Activated CD8-positive, alpha-beta memory T cell treated with anti-CD3 and anti-CD28 coated beads, Interleukin-2, amount 50 U/mL, for 1 hour (primary cell): ENCODE measurements around the gene RBM20.

ENCODE experiments used
- DNase-seq: peaks from one replicate; pipeline ENCODE4 v3.0.0-alpha.2; 2020; ENCODE audit errors: extremely low read depth

The RBM20 gene

DNA sequence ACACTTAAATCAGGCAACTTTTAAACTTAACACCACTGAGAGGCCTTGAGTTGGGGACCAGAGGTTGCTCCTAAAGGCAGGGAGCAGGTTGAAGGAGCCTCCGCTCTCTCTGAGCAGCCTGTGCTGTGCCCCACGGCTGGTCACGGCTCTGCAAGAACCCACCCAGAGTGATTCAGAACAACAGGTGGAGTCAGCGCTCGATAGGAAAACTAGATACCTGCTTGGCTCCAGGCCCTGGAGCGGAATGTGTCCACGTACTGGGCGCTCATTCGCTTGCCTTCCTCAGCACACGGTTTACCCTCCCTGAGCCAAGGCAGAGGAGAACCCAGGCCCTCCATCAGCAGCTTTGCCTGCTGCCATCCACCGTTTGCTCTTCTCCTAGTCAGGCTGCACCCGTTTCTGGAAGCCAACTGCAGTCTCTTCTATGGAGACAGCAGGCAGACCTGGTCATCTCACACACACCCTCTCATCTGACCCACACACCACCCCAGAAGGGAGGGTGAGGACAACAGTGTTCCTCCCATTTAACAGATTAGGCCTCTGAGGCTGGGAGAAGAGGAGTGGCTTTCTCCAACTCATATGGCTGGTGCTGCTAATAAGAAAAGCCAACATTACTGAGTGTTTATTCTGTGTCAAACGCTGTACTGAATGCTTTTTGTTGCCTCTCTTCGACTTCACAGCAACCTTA is 189.9 kb downstream of the RBM20 start:
- no peak for DNase-seq

- DNase-seq: no peak
These were observed 190.6 kb downstream of the RBM20 start for GRCh38 chr10:110834629-110835301.

DNA sequence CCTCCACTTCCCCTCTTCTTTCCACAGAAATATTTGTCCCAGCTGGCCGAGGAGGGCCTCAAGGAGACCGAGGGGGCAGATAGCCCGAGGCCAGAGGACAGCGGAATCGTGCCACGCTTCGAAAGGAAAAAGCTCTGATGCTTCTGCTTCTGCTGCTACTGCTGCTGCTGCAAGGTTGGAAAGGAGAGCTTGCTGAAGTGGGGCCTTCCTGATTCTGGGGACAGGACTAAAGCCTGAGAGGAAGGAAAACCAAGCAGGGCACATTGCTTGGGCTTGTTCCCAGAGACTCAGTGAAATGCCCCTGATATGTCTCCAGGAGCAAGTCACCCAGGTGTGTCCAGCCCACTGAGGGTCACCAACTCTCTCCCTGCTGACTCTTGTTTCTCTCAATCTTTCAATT is 191.7 kb downstream of the RBM20 start:
- DNase-seq: no peak

DNA sequence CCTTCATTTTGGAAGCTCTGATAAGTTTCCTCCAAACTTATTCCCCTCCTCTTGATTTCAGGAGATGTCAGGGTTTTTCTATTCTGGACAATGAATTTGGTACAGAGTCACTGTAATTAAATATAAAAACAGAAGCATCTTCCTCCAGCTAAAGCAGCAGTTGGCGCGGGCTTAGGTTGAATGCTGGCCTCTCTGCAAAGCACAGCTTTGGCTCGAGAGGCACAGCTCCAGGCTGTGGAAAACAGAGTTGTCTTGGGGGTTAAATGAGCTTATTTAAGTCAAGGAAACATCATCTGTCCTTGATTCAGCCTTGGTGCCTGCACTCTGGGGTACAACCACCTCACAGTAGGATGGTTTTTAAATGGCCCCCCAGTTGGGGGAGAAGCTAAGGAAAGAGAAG is 192.6 kb downstream of the RBM20 start:
- DNase-seq: no peak

GRCh38 chr10:110837418-110838171 is 193.5 kb downstream of the RBM20 start:
- no peak for DNase-seq

GRCh38 chr10:110840225-110840922 is 196.2 kb downstream of the RBM20 start:
- no peak for DNase-seq

GRCh38 chr10:110840923-110841428 is 196.8 kb downstream of the RBM20 start:
- no peak for DNase-seq

DNA sequence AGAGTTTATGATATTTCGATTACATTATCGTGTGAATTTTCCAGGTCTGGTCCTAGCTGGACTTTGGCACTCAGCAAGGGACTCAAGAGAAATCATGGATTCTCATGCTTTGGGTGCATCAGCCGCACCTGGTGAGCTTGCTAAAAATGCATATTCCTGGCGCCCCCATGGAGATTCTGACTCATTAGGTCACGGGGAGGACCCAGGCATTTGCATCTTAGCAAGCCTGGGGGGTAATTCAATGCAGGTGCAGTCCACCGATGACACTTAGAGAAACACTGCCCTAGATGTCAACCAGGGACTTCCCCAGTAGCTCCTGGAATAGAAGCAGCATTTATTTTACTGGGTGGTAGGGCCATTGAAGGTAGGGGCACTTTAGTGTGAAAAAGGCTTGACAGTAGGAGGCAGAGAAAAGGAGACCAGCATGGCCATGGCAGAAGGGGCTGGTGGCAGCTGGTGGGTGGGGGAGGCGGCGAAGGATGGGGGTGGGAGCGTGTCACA is 197.7 kb downstream of the RBM20 start:
- DNase-seq: no peak

GRCh38 chr10:110842326-110842904 is 198.3 kb downstream of the RBM20 start:
- DNase-seq: no peak

- peak; percentile 22 for DNase-seq
These were observed 198.9 kb downstream of the RBM20 start for GRCh38 chr10:110843031-110843430.

DNA sequence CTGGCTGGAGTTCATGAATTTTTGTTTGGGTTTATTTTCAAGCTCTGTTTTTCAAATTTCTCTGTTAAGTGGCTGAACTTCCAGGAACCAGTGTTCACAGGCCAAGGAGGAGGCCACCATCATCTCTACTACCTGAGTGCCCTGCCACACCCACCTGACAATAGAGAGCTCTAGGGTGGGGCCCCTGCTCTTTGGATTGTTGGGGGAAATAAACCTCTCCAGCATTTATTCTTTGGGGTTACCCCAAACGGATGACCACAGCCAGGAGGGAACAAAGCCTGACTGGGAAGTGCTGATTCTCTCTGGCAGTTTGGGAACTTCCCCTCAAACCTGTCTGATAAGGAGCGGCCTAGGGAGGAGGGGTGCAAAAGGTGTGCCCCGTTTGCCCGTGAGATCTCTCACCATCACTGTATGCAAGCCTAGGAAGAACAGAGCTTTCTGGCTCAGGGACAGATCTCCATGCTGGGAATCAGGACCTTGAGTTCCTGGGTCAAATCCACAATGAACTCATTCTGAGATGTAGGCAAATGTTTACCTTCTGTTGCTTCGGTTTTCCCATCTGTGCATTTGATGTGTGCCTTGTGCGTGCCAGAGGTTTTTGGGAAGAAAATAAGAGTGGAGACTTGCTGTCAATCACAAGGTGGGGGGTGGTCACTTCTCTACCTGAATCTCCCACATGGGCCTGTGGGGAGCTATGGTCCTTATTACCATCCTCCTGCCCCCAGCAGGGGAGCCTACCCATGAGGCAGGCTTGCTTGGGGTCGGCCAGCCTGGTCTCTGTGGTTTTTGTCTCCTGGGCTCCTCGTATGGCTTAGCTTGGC is 199.9 kb downstream of the RBM20 start:
- no peak for DNase-seq

GRCh38 chr10:110844617-110844881 is 200.4 kb downstream of the RBM20 start:
- DNase-seq: no peak

GRCh38 chr10:110845192-110845755 is 201.1 kb downstream of the RBM20 start:
- no peak for DNase-seq

DNA sequence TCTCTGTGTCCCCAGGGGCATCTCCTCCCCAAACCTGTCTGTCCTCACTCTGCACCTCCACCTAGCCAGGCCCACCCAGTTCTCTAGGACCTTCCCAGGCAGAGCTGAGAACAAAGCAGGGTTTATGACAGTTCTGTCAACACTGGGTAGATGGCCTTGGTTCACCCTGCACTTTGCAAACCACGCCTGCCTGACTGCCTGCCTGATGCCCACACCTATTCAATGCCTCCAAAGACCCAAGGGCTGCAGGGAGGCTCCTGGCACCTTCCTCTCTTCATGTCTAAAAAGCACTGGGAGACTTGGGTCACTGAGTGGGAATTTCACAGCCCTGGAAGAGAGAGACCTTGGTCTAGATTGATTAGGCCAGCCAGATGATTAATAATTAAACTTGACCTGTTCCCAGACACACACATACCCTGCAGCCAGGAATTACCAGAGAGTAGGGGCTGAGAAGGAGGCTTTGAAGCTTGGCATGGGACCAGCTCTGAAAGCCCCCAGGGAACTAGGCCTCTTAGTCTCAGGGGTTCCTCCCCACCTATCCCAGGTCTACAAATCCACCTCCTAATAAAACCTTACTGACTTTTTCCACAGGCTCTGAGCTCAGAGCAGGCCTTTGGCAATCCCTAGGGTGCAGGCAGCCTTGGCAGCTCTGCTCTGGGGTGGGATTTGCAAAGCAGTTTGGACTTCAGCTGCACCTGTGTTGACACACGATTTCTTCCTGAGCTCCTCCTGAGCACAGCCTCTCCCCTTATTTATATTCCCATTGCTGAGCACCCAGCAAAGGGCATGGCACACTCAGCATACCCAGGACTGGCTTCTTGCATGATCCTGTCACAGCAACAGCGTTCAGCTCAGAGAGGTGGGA is 201.9 kb downstream of the RBM20 start:
- no peak for DNase-seq

- DNase-seq: no peak
These were observed 203.2 kb downstream of the RBM20 start for GRCh38 chr10:110847374-110847773.

- DNase-seq: no peak
These were observed 204.0 kb downstream of the RBM20 start for GRCh38 chr10:110848106-110848505.

- DNase-seq: no peak
These were observed 206.0 kb downstream of the RBM20 start for GRCh38 chr10:110850099-110850498.

DNA sequence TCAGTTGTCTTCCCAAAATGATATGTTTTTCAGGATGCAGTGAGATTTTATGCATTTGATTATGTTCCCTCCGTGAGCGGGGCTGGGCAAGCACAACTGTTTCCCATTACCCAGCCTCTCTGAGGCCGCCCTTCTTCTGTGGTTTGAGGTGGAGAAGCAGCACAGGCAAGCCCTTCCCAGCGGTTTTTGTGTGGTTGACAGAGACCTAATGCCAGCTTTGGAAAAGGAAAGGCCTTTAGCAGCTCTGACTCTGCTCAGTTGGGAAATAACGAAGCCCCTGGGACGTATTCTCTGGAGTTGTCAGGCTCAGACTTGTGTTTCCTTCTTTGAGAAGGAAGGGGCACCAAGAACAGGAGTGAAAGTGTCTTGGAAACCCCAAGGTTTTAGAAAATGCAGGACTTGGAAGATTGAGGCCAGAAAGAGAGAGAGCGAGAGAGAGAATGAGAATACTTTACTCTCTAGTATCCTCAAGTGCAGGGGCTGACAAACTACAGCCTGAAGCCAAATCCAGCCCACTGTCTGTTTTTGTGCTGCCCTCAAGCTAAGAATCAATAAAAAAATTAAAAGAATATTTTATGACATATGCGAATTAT is 207.0 kb downstream of the RBM20 start:
- DNase-seq: no peak

- DNase-seq: no peak
These were observed 208.2 kb downstream of the RBM20 start for GRCh38 chr10:110852255-110852896.
